Sigmoid colon (tissue), 3 donors: ENCODE data around the gene DNER.

Source experiments
- CTCF ChIP-seq, 4 experiments: fragments of 450-650 bp in 3 of 4; fragments of 200-600 bp in 1 of 4; IDR thresholded peaks; one replicate each; pipeline ENCODE4 v1.5.1; 2016 to 2019; ENCODE audit warnings: antibody characterized with exemption in 4 of 4, mild to moderate bottlenecking in 3 of 4, moderate library complexity in 2 of 4
- POLR2A ChIP-seq, 2 donors: fragments of 450-650 bp; IDR thresholded peaks; one replicate each; pipeline ENCODE4 v1.6.1; 2016; ENCODE audit warnings: antibody characterized with exemption in 2 of 2, mild to moderate bottlenecking in 2 of 2, moderate library complexity in 2 of 2

- TF ChIP-seq CTCF (IDR thresholded peaks at IDR 0.05) = no peak
- TF ChIP-seq POLR2A (IDR thresholded peaks at IDR 0.05) = no peak
Observed at GRCh38 chr2:229344955-229345354, 369.4 kb downstream of the DNER start.
